Ishikawa (cell line): ENCODE measurements around the gene MPO.

ENCODE experiments used
- CEBPB ChIP-seq: IDR thresholded peaks from 2 replicates; pipeline ENCODE4 v1.6.1; 2012
- CREB1 ChIP-seq: IDR thresholded peaks from 2 replicates; pipeline ENCODE4 v1.6.1; 2012; ENCODE audit warnings: low read depth
- EGR1 ChIP-seq: IDR thresholded peaks from 2 replicates; pipeline ENCODE4 v1.6.1; 2012
- EP300 ChIP-seq: IDR thresholded peaks from 2 replicates; pipeline ENCODE4 v1.6.1; 2012; ENCODE audit warnings: borderline replicate concordance
- FOXM1 ChIP-seq: IDR thresholded peaks from 2 replicates; pipeline ENCODE4 v1.6.1; 2012; ENCODE audit warnings: low read depth, borderline replicate concordance
- MAX ChIP-seq: IDR thresholded peaks from 2 replicates; pipeline ENCODE4 v1.6.1; 2012
- NFIC ChIP-seq: IDR thresholded peaks from 2 replicates; pipeline ENCODE4 v1.6.1; 2012
- RAD21 ChIP-seq: IDR thresholded peaks from 2 replicates; pipeline ENCODE4 v1.6.1; 2012; ENCODE audit warnings: low read depth
- REST ChIP-seq: IDR thresholded peaks from 2 replicates; pipeline ENCODE4 v1.6.1; 2012; ENCODE audit warnings: low read depth, mild to moderate bottlenecking
- TAF1 ChIP-seq: IDR thresholded peaks from 2 replicates; pipeline ENCODE4 v1.6.1; 2012; ENCODE audit warnings: low read depth, mild to moderate bottlenecking
- TCF12 ChIP-seq: IDR thresholded peaks from 2 replicates; pipeline ENCODE4 v1.6.1; 2012; ENCODE audit warnings: low read depth
- TEAD4 ChIP-seq: IDR thresholded peaks from 2 replicates; pipeline ENCODE4 v1.6.1; 2012
- YY1 ChIP-seq: IDR thresholded peaks from 2 replicates; pipeline ENCODE4 v1.6.1; 2012; ENCODE audit warnings: low read depth

DNA sequence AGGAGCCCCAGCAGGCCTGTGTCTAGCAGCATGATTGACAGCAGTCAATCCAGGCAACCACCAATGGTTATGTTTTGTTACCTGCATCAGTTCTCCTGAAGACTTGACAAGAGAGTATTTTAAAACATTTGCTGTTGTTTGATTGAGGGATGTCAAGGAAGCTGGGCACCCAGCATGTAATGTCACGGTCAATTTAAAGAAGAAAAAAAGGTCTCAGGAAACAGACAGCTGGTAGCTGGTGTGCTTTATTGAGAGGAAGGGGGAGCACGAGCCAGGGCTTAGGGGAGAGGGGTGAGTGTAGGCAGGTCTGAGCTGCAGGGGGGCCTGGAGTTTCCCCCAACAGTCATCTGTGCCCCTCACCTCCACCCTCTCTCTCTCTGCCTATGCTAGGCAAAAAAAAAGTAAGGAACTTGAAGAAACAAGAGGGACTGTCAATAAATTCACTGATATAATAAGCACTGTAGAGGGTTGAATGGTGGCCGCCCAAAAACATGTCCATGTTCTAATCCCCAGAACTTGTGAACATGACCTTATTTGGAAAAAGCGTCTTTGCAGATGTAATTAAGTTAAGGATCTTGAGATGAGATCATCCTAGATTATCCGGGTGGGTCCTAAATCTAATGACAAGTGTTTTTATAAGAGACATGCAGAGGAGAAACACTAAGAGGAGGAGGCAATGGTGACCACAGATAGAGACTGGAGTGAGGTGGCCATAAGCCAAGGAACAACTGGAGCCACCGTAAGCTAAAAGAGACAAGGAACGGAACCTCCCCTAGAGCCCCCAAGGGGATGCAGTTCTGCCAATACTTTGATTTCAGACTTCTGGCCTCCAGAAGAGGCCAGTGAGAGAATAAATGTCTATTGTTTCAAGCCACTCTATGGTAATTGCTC, 33.3 kb upstream of the MPO start:
- TF ChIP-seq MAX = no peak
- TF ChIP-seq TCF12 = no peak
- TF ChIP-seq CEBPB = no peak
- TF ChIP-seq YY1 = no peak
- TF ChIP-seq REST = no peak
- no peak for TF ChIP-seq NFIC
- no peak for TF ChIP-seq TAF1
- TF ChIP-seq EP300 = no peak
- no peak for TF ChIP-seq FOXM1
- TF ChIP-seq TEAD4 = no peak
- no peak for TF ChIP-seq RAD21
- no peak for TF ChIP-seq CREB1
- no peak for TF ChIP-seq EGR1
